Right atrium auricular region (tissue), 2 donors: ENCODE measurements around the gene CLEC16A. TPM values are rescaled to one million over a fixed set of nuclear protein-coding genes. Genes with fewer than 3 reads are reported as not detected.

Experiments used
- DNase-seq: peaks from one replicate; pipeline ENCODE4 v3.0.0-alpha.2; 2019; ENCODE audit warnings: low spot score
- H3K27ac ChIP-seq, 2 donors: fragments of 200-600 bp; sonication (generic); 1 replicate in 1 of 2; 2 replicates in 1 of 2; pipeline ENCODE4 v1.5.1; 2016 to 2019
- H3K27me3 ChIP-seq, 2 donors: fragments of 200-600 bp; sonication (generic); one replicate each; pipeline versions ENCODE4 v1.5.1 to v1.6.0; 2017 to 2019
- H3K36me3 ChIP-seq: fragments of 200-600 bp; sonication (generic); one replicate; pipeline ENCODE4 v1.5.1; 2016
- H3K4me1 ChIP-seq, 2 donors: fragments of 200-600 bp; sonication (generic); one replicate each; pipeline versions ENCODE4 v1.5.1 to v1.6.0; 2017 to 2019
- H3K4me3 ChIP-seq, 2 donors: fragments of 200-600 bp; sonication (generic); 1 replicate in 1 of 2; 2 replicates in 1 of 2; pipeline ENCODE4 v1.5.1; 2017 to 2019; ENCODE audit warnings: mild to moderate bottlenecking in 1 of 2, moderate library complexity in 1 of 2
- H3K9me3 ChIP-seq, 2 donors: fragments of 200-600 bp; sonication (generic); one replicate each; pipeline ENCODE4 v1.5.1; 2019
- CTCF ChIP-seq, 2 donors: fragments of 200-600 bp; sonication (generic); IDR thresholded peaks; one replicate each; pipeline ENCODE4 v1.5.1; 2019; ENCODE audit warnings: antibody characterized with exemption in 2 of 2
- total RNA-seq, 2 donors: library from RNA; depleted of rRNA; stranded (reverse); fragments of >200 nt; gene quantifications; one replicate each; pipeline ENCODE4 v1.1.0, GENCODE V29; 2016

CLEC16A gene
- total RNA-seq, 2 donors from 2014 or later: 24.1 to 49.0 TPM

GRCh38 chr16:11183035-11183812 lies 238.9 kb downstream of the CLEC16A start:
- H3K36me3 ChIP-seq: peaks cover 17% of the 10 kb centered on the region
- TF ChIP-seq CTCF (IDR thresholded peaks at IDR 0.05): no peak
- H3K27me3 ChIP-seq: no peaks in the 10 kb centered on the region
- H3K4me1 ChIP-seq: no peaks in the 10 kb centered on the region
- no peak overlapping the region for H3K4me3 ChIP-seq
- DNase-seq: no peak
- H3K27ac ChIP-seq: no peak overlapping the region
- no peaks in the 10 kb centered on the region for H3K9me3 ChIP-seq

- TF ChIP-seq CTCF (IDR thresholded peaks at IDR 0.05): no peak
- DNase-seq: no peak
Observed at GRCh38 chr16:11183951-11184350, 239.6 kb downstream of the CLEC16A start.

GRCh38 chr16:11187522-11188023 lies 243.2 kb downstream of the CLEC16A start:
- no peak for TF ChIP-seq CTCF (IDR thresholded peaks at IDR 0.05)
- Histone ChIP-seq H3K4me3 (no peak overlapping the region), H3K36me3 (no peaks in the 10 kb centered on the region)

More at GRCh38 chr16:11183951-11184350, 239.6 kb downstream of the CLEC16A start:
- H3K9me3 ChIP-seq: no peaks in the 10 kb centered on the region
- no peaks in the 10 kb centered on the region for H3K27me3 ChIP-seq
- H3K4me1 ChIP-seq: no peaks in the 10 kb centered on the region
- H3K4me3 ChIP-seq: no peak overlapping the region
- H3K36me3 ChIP-seq: peaks cover 12% of the 10 kb centered on the region
- no peak overlapping the region for H3K27ac ChIP-seq

GRCh38 chr16:11188801-11189740 lies 244.7 kb downstream of the CLEC16A start:
- H3K4me3 ChIP-seq: no peak overlapping the region
- no peak for TF ChIP-seq CTCF (IDR thresholded peaks at IDR 0.05)
- H3K36me3 ChIP-seq: no peaks in the 10 kb centered on the region
- H3K27ac ChIP-seq: no peak overlapping the region
- no peaks in the 10 kb centered on the region for H3K27me3 ChIP-seq
- no peaks in the 10 kb centered on the region for H3K4me1 ChIP-seq
- H3K9me3 ChIP-seq: no peaks in the 10 kb centered on the region
- no peak for DNase-seq

More at GRCh38 chr16:11187522-11188023, 243.2 kb downstream of the CLEC16A start:
- H3K27me3 ChIP-seq: no peaks in the 10 kb centered on the region
- no peaks in the 10 kb centered on the region for H3K4me1 ChIP-seq
- H3K27ac ChIP-seq: no peak overlapping the region
- no peak for DNase-seq
- no peaks in the 10 kb centered on the region for H3K9me3 ChIP-seq

GRCh38 chr16:11190588-11191560 lies 246.5 kb downstream of the CLEC16A start:
- Histone ChIP-seq H3K9me3 (no peaks in the 10 kb centered on the region), H3K36me3 (no peaks in the 10 kb centered on the region), H3K4me3 (no peak overlapping the region), H3K4me1 (no peaks in the 10 kb centered on the region), H3K27me3 (no peaks in the 10 kb centered on the region), H3K27ac (no peak overlapping the region)
- DNase-seq: no peak
- TF ChIP-seq CTCF (IDR thresholded peaks at IDR 0.05): no peak
